AG04450 (cell line): ENCODE data around the gene HAUS1. TPM values are rescaled to one million over a fixed set of nuclear protein-coding genes. Genes with fewer than 3 reads are reported as not detected.

Experiments used
- CTCF ChIA-PET: fragments of 300-600, 350-600 bp; formaldehyde crosslinking; extraction: SDS; loops from one replicate; lab custom pipeline; 2022; ENCODE audit warnings: antibody characterized with exemption, inconsistent platforms; lab: Charles Lee
- POLR2A ChIA-PET: fragments of 350-600 bp; formaldehyde crosslinking; extraction: SDS; loops from one replicate; lab custom pipeline; 2021; ENCODE audit warnings: antibody characterized with exemption, inconsistent platforms; lab: Yijun Ruan, JAX
- DNase-seq: peaks from one replicate; pipeline ENCODE4 v3.0.0-alpha.2; 2011; ENCODE audit warnings: low read depth, low spot score
- H3K27ac ChIP-seq: one replicate; pipeline ENCODE4 v1.5.1; 2012; ENCODE audit warnings: low read depth, low read length, control low read depth
- H3K27me3 ChIP-seq: one replicate; pipeline ENCODE4 v1.6.0; 2012; ENCODE audit warnings: low read length; ENCODE audit not compliant: control insufficient read depth, insufficient read depth
- H3K4me3 ChIP-seq: 2 replicates; pipeline ENCODE4 v1.5.1; 2011; ENCODE audit warnings: mild to moderate bottlenecking, low read depth, low read length, control low read depth
- H3K9me3 ChIP-seq: 2 replicates; pipeline ENCODE4 v1.5.1; 2012; ENCODE audit warnings: low read length; ENCODE audit not compliant: control insufficient read depth, insufficient read depth
- polyA plus RNA-seq: library from polyadenylated mRNA; depleted of rRNA; stranded (reverse); fragments of >200 nt; gene quantifications from 2 replicates; pipeline ENCODE4 v1.2.3, GENCODE V29; 2011
- TF ChIP-seq, protein P1 (sequence below): IDR thresholded peaks from 2 replicates; pipeline ENCODE4 v1.5.1; 2011; ENCODE audit warnings: low read depth, low read length, control low read depth, inconsistent platforms

HAUS1 gene
- polyA plus RNA-seq, 1 experiment = 39.8 TPM

DNA sequence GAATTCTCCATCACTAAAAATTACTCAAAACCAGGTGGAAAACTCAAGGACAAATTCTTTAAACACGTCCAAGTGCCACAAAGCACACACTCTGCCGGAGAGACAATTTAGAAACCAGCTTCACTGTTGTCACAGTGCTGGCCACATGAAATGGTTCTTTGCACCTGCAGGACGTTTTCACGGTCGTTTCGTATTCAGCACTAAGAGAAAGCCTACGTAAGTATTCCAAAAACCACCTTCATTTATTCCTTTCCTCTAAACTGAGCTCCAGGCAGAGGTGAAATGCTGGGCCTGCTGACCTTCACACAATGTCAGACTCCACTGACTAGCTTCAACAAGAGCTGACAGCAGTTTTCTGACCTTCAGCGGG is 6.8 kb upstream of the HAUS1 start:
- DNase-seq = no peak
- ChIA-PET POLR2A (interaction anchor here (0.6 kb wide), 1 partner anchor 22 kb away, joined by 3 read pairs; no protein-coding TSS in a partner anchor), CTCF (interaction anchor here (0.7 to 1.9 kb wide), 3 partner anchors 76 to 560 kb away, joined by 3 to 6 read pairs (median 4); a partner anchor contains a TSS)

DNA sequence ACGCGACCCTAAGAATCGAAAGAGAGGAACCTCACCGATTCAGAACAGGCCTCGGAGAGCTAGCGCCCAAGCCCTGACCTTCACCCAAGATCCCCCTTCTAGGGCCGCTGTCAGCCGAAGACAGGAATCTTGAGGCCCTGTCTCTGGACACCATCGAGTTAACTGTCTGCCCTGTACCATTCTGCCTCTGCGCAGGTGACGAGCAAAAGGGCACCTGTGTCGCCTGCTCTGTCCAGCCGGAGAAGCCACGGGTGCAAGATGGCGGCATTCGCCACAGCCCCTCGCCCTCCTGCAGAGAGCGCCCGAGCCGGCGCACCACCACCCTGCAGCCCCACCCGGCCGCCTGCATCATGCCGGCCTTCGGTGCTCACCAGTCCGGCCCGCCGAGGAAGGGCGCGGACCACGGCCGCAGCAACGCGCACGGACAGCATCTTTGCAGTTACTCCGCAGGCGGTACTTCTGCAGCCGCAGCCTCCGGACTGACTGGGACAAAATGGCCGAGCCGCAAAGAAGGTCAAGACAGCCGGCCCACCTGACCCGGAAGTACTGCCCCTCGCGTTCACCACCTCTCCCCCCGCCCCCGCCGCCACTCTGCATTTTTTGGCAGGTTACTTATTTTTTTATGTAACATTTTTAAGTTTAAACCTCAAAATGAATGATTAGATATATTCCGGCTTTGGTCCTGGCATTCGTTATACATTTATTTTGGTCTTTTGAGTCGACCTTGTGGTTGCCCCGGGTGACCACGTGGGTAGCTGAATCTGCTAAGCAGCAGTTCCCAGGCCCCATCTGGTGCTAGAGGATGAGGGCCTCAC is 6.2 kb upstream of the HAUS1 start, which contains the start of gene ATP5F1A:
Gene ATP5F1A (minus strand): TSS at position 496 of the 815 bp plus-strand sequence. CDS start 65 bp downstream, at position 431.
- Histone ChIP-seq H3K9me3 (no peaks in the 10 kb centered on the region; the same call in 1 of the 2 replicates), H3K4me3 (peak within 1 kb of the TSS; percentile 95), H3K27me3 (no peaks in the 10 kb centered on the region), H3K27ac (peak within 1 kb of the TSS; percentile 57)
- ChIA-PET POLR2A (interaction anchor here (0.6 to 0.7 kb wide), 3 partner anchors 23 to 165 kb away, joined by 3 to 6 read pairs (median 3); no protein-coding TSS in a partner anchor), CTCF (interaction anchor here (0.7 to 1.9 kb wide), 3 partner anchors 75 to 560 kb away, joined by 3 to 6 read pairs (median 4); a partner anchor contains a TSS)
- peak; percentile 36 for DNase-seq
- TF ChIP-seq, protein P1, sequence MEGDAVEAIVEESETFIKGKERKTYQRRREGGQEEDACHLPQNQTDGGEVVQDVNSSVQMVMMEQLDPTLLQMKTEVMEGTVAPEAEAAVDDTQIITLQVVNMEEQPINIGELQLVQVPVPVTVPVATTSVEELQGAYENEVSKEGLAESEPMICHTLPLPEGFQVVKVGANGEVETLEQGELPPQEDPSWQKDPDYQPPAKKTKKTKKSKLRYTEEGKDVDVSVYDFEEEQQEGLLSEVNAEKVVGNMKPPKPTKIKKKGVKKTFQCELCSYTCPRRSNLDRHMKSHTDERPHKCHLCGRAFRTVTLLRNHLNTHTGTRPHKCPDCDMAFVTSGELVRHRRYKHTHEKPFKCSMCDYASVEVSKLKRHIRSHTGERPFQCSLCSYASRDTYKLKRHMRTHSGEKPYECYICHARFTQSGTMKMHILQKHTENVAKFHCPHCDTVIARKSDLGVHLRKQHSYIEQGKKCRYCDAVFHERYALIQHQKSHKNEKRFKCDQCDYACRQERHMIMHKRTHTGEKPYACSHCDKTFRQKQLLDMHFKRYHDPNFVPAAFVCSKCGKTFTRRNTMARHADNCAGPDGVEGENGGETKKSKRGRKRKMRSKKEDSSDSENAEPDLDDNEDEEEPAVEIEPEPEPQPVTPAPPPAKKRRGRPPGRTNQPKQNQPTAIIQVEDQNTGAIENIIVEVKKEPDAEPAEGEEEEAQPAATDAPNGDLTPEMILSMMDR = no peak; the same call in 1 of the 2 replicates

More for the DNA sequence above, 6.8 kb upstream of the HAUS1 start:
- H3K4me3 ChIP-seq = peak overlapping the region; percentile 95
- H3K27ac ChIP-seq = peak overlapping the region; percentile 57
- no peaks in the 10 kb centered on the region; the same call in 1 of the 2 replicates for H3K9me3 ChIP-seq
- H3K27me3 ChIP-seq = no peaks in the 10 kb centered on the region
- TF ChIP-seq, protein P1 = no peak

DNA sequence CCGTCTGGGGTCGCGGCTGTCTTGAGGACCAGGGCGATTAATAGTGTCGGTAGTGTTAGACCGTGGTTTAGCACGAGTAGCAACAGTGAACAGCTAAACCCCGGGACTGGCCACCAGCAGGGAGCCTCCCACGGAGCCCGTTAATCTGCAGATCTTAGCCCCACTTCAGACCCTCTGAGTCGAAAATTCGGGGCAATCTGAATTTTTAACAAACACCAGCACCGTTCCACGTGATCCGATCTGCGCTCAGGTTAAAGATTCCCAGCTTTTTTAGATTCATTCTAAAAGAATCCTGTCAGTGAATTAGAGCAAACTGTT is 5.6 kb upstream of the HAUS1 start:
- TF ChIP-seq, protein P1 = no peak
- Histone ChIP-seq H3K27ac (peak overlapping the region; percentile 49), H3K27me3 (no peaks in the 10 kb centered on the region), H3K4me3 (peak overlapping the region; percentile 95), H3K9me3 (no peaks in the 10 kb centered on the region; the same call in 1 of the 2 replicates)
- ChIA-PET CTCF (interaction anchor here (0.7 kb wide), 1 partner anchor 15 kb away, joined by 3 read pairs; no protein-coding TSS in a partner anchor), POLR2A (interaction anchor here (0.6 to 0.7 kb wide), 3 partner anchors 43 to 166 kb away, joined by 3 to 6 read pairs (median 5); no protein-coding TSS in a partner anchor)
- no peak for DNase-seq

DNA sequence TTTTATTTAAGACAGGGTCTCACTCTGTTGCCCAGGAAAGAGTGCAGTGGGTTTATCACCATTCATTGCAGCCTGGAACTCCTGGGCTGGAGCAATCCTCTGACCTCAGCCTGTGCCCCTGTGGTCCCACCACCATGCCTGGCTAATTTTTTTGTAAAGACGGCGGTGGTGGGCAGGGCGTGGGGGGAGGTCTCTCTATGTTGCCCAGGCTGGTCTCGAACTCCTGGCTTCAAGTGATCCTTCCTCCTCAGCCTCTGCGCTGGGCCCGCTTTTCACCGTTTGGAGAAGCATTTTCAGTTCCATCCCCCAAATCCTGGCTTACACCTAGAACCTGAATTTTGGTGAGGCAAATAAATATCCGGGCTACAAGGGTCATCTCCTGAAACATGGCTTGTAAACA is 4.7 kb upstream of the HAUS1 start:
- no peak for DNase-seq
- Histone ChIP-seq H3K27ac (no peak overlapping the region), H3K9me3 (peaks cover 2% of the 10 kb centered on the region; the same call in 1 of the 2 replicates), H3K4me3 (no peak overlapping the region), H3K27me3 (no peaks in the 10 kb centered on the region)
- ChIA-PET CTCF (no interaction called here), POLR2A (interaction anchor here (0.6 kb wide), 1 partner anchor 42 kb away, joined by 5 read pairs; no protein-coding TSS in a partner anchor)
- TF ChIP-seq, protein P1 = no peak
